Panc1 (cell line): ENCODE results near the gene GREB1. TPM values are rescaled to one million over a fixed set of nuclear protein-coding genes. Genes with fewer than 3 reads are reported as not detected.
"Not testable (repeated sequence)": the region's sequence is repeated elsewhere in the genome, so short reads cannot be mapped to it uniquely, and the experiment has no call there.

Experiments
- ATAC-seq: fragments of 200-7000 bp; cut with Tn5 transposase; 2 replicates; pipeline ENCODE4 v1.9.1; 2020; ENCODE audit warnings: mild to moderate bottlenecking, moderate library complexity
- BruUV-seq: library from RNA; stranded (reverse); fragments of 400-500 nt; replicated peaks from 2 replicates; lab custom pipeline; 2021; lab: Mats Ljungman, UMichigan
- CTCF ChIA-PET: fragments of 300-600 bp; sonication (Branson Sonifier 250); formaldehyde crosslinking; loops from one replicate; lab custom pipeline; 2022; ENCODE audit warnings: antibody characterized with exemption; lab: Charles Lee
- POLR2A ChIA-PET: fragments of 300-600 bp; sonication (Branson Sonifier 250); formaldehyde crosslinking; loops from one replicate; lab custom pipeline; 2022; ENCODE audit warnings: antibody characterized with exemption; lab: Charles Lee
- DNase-seq: peaks from one replicate; pipeline ENCODE4 v3.0.0-alpha.2; 2010; ENCODE audit warnings: low read depth, low spot score
- H3K27ac ChIP-seq: 2 replicates; pipeline ENCODE4 v1.5.1; 2011; ENCODE audit warnings: mild to moderate bottlenecking, low read length, inconsistent platforms
- H3K27me3 ChIP-seq: fragments of 200-500 bp; sonication (Bioruptor generic); 2 replicates; pipeline ENCODE4 v1.6.0; 2014; ENCODE audit warnings: low read length, inconsistent platforms; ENCODE audit not compliant: control insufficient read depth, insufficient read depth
- H3K36me3 ChIP-seq: fragments of 200-500 bp; sonication (Bioruptor generic); 2 replicates; pipeline ENCODE4 v1.5.1; 2014; ENCODE audit warnings: inconsistent platforms, mild to moderate bottlenecking, low read length, moderate library complexity; ENCODE audit not compliant: control insufficient read depth, insufficient read depth
- H3K4me1 ChIP-seq: 2 replicates; pipeline ENCODE4 v1.5.1; 2011; ENCODE audit warnings: inconsistent platforms, mild to moderate bottlenecking, low read length, moderate library complexity; ENCODE audit not compliant: control insufficient read depth, insufficient read depth
- H3K4me3 ChIP-seq, 2 experiments: 2 replicates each; pipeline ENCODE4 v1.5.1; 2011 to 2012; ENCODE audit warnings: low read depth in 2 of 2, low read length in 2 of 2, mild to moderate bottlenecking in 2 of 2, inconsistent platforms in 1 of 2, moderate library complexity in 1 of 2
- H3K9me3 ChIP-seq: fragments of 200-500 bp; sonication (Bioruptor generic); 2 replicates; pipeline ENCODE4 v1.5.1; 2014; ENCODE audit warnings: low read depth, mild to moderate bottlenecking, inconsistent platforms, low read length, moderate library complexity; ENCODE audit not compliant: control insufficient read depth, insufficient read depth
- POLR2AphosphoS5 ChIP-seq: IDR thresholded peaks from 2 replicates; pipeline ENCODE4 v1.6.1; 2012; ENCODE audit warnings: mild to moderate bottlenecking, low read depth, low read length, moderate library complexity
- SIN3A ChIP-seq: IDR thresholded peaks from 2 replicates; pipeline ENCODE4 v1.6.1; 2012; ENCODE audit warnings: low read depth, mild to moderate bottlenecking, low read length, moderate library complexity, borderline replicate concordance; ENCODE audit not compliant: insufficient read depth
- TCF7L2 ChIP-seq: IDR thresholded peaks from 2 replicates; pipeline ENCODE4 v1.6.1; 2011; ENCODE audit warnings: mild to moderate bottlenecking, low read depth, low read length, inconsistent platforms
- in situ Hi-C: cut with HindIII; loops from 2 replicates; pipeline ENCODE4 v1.10.0; 2016; ENCODE audit warnings: low sequenced_read_pairs, low pct_unique_long_range_greater_than_20kb
- intact Hi-C: fragments of 100-400 bp; cut with micrococcal nuclease; formaldehyde crosslinking; loops from one replicate; pipeline ENCODE4 v1.10.0; 2022; ENCODE audit not compliant: unreplicated experiment
- total RNA-seq: library from RNA; stranded (reverse); gene quantifications from one replicate; pipeline ENCODE4 v1.2.1, GENCODE V29; 2021; ENCODE audit not compliant: unreplicated experiment
- TF ChIP-seq, protein P1 (sequence below): fragments of 450-650 bp; IDR thresholded peaks from 2 replicates; pipeline ENCODE4 v1.5.1; 2017; ENCODE audit warnings: mild to moderate bottlenecking
- TF ChIP-seq, protein P2 (sequence below), 2 experiments: IDR thresholded peaks; 2 replicates each; pipeline ENCODE4 v1.6.1; 2011 to 2012; ENCODE audit warnings: low read depth in 2 of 2, control low read depth in 1 of 2, low read length in 1 of 2, mild to moderate bottlenecking in 1 of 2, moderate library complexity in 1 of 2; ENCODE audit not compliant: insufficient read depth in 1 of 2

The GREB1 gene
- total RNA-seq, 1 experiment from 2014 or later: 0.90 TPM

DNA sequence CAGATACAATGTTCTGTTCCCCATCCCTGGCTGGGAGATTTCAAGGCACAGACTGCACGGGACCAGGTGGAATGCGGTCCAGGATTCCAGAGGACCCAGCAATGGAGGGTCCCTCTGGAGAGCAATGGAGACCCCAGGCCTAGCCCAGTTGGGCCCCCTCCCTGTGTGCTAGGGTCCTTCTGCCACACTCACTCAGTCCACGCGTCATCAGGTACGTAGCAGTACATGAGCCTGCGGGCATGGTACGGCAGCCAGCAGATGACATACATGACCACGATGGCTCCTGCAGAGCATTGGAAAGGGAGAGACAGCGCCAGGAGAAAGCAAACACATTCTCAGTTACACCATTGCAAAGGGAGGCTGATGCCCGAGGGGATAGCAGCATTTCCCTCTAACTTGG, 126.0 kb downstream of the GREB1 start:
- Histone ChIP-seq H3K27ac (no peak overlapping the region), H3K4me1 (no peaks in the 10 kb centered on the region), H3K9me3 (no peaks in the 10 kb centered on the region), H3K4me3 (no peak overlapping the region), H3K27me3 (no peaks in the 10 kb centered on the region; the same call in 1 of the 2 replicates), H3K36me3 (no peaks in the 10 kb centered on the region)
- intact Hi-C loops: no loop called here
- ChIA-PET POLR2A (no interaction called here), CTCF (no interaction called here)
- TF ChIP-seq, protein P1, sequence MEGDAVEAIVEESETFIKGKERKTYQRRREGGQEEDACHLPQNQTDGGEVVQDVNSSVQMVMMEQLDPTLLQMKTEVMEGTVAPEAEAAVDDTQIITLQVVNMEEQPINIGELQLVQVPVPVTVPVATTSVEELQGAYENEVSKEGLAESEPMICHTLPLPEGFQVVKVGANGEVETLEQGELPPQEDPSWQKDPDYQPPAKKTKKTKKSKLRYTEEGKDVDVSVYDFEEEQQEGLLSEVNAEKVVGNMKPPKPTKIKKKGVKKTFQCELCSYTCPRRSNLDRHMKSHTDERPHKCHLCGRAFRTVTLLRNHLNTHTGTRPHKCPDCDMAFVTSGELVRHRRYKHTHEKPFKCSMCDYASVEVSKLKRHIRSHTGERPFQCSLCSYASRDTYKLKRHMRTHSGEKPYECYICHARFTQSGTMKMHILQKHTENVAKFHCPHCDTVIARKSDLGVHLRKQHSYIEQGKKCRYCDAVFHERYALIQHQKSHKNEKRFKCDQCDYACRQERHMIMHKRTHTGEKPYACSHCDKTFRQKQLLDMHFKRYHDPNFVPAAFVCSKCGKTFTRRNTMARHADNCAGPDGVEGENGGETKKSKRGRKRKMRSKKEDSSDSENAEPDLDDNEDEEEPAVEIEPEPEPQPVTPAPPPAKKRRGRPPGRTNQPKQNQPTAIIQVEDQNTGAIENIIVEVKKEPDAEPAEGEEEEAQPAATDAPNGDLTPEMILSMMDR: no peak
- TF ChIP-seq TCF7L2: no peak
- TF ChIP-seq POLR2AphosphoS5: no peak
- in situ Hi-C loops: no loop called here
- BruUV-seq: no TSS peak
- no peak for ATAC-seq
- no peak for DNase-seq

DNA sequence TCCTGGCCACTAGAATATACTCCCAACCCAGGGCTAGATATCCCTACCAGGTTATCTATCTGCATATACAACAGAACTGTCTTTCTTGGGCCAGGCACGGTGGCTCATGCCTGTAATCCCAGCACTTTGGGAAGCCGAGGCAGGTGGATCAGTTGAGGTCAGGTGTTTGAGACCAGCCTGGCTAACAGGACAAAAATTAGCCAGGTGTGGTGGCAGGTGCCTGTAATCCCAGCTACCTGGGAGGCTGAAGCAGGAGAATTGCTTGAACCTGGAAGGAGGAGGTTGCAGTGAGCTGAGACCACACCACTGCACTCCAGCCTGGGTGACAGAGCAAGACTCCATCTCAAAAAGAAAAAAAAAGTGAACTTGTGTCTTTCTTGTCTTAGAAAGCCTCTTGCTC, 126.6 kb downstream of the GREB1 start:
- BruUV-seq, H3K4me3 ChIP-seq, CTCF ChIA-PET, H3K9me3 ChIP-seq, intact Hi-C loops, H3K4me1 ChIP-seq, DNase-seq, H3K36me3 ChIP-seq, in situ Hi-C loops, ATAC-seq, H3K27me3 ChIP-seq, POLR2A ChIA-PET, H3K27ac ChIP-seq: not testable (repeated sequence)

DNA sequence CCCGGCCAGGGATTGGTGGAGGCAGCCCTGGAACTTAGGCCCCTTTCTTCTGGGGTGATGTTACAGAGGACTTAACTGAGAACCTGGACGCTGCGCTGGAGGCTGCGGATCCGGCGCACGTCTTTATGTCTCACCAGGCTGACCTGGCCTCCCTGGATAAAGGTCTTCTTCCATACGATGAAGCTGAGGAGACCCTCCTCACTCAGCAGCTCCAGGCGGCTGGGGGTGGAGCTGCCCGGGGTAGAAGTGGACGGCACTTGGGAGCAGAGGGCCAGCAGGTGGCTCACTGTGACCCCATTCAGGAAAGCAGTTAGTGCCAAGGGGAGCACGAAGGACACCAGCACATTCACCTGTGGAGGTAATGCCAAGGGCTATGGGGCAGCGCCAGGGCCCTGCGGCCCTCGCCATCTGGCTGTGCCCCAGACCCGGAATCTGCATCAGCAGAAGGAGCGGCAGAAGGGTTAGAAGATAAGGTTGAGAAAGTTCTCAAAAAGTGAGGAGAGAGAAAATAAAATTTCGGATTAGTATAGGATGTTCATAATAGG, 128.1 kb downstream of the GREB1 start:
- H3K27ac ChIP-seq: no peak overlapping the region
- ChIA-PET CTCF (no interaction called here), POLR2A (no interaction called here)
- H3K36me3 ChIP-seq: no peaks in the 10 kb centered on the region
- DNase-seq (no peak), ATAC-seq (no peak)
- intact Hi-C loops (no loop called here), in situ Hi-C loops (no loop called here)
- no peak overlapping the region for H3K4me3 ChIP-seq
- TF ChIP-seq POLR2AphosphoS5: no peak
- TF ChIP-seq, protein P2, sequence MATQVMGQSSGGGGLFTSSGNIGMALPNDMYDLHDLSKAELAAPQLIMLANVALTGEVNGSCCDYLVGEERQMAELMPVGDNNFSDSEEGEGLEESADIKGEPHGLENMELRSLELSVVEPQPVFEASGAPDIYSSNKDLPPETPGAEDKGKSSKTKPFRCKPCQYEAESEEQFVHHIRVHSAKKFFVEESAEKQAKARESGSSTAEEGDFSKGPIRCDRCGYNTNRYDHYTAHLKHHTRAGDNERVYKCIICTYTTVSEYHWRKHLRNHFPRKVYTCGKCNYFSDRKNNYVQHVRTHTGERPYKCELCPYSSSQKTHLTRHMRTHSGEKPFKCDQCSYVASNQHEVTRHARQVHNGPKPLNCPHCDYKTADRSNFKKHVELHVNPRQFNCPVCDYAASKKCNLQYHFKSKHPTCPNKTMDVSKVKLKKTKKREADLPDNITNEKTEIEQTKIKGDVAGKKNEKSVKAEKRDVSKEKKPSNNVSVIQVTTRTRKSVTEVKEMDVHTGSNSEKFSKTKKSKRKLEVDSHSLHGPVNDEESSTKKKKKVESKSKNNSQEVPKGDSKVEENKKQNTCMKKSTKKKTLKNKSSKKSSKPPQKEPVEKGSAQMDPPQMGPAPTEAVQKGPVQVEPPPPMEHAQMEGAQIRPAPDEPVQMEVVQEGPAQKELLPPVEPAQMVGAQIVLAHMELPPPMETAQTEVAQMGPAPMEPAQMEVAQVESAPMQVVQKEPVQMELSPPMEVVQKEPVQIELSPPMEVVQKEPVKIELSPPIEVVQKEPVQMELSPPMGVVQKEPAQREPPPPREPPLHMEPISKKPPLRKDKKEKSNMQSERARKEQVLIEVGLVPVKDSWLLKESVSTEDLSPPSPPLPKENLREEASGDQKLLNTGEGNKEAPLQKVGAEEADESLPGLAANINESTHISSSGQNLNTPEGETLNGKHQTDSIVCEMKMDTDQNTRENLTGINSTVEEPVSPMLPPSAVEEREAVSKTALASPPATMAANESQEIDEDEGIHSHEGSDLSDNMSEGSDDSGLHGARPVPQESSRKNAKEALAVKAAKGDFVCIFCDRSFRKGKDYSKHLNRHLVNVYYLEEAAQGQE (IDR thresholded peaks at IDR 0.05; ENCODE audit: insufficient read depth in 1 of 2, low read depth in 2 of 2, low read length in 1 of 2): no peak
- no peak for TF ChIP-seq TCF7L2
- no peak for TF ChIP-seq SIN3A
- TF ChIP-seq, protein P1: no peak
- no TSS peak for BruUV-seq
- H3K9me3 ChIP-seq: no peaks in the 10 kb centered on the region
- H3K27me3 ChIP-seq: no peaks in the 10 kb centered on the region; the same call in 1 of the 2 replicates
- H3K4me1 ChIP-seq: no peaks in the 10 kb centered on the region
